ENCODE measurements around the gene DPH2.

Gene DPH2

GRCh38 chr1:43968348-43968948 lies 1.4 kb upstream of the DPH2 start:
- peak; percentile 16 for DNase-seq (ENCODE audit: low spot score)

GRCh38 chr1:43969416-43969745 lies 429 bp upstream of the DPH2 start:
- no peak for DNase-seq (ENCODE audit: low spot score)

GRCh38 chr1:43970502-43970901 lies 692 bp downstream of the DPH2 start:
- no peak for DNase-seq (ENCODE audit: low spot score)

- no peak for DNase-seq (ENCODE audit: low spot score)
Measured at GRCh38 chr1:43970911-43971310, 1.1 kb downstream of the DPH2 start.

- no peak for DNase-seq (ENCODE audit: low spot score)
Measured at GRCh38 chr1:43971336-43971980, 1.6 kb downstream of the DPH2 start.

- DNase-seq (ENCODE audit: low spot score), result no peak
Measured at GRCh38 chr1:43973981-43974442, 4.2 kb downstream of the DPH2 start.

- DNase-seq (ENCODE audit: low spot score), result peak; percentile 91
Measured at GRCh38 chr1:43974443-43975248, 4.8 kb downstream of the DPH2 start, which contains the start of gene ATP6V0B. ATP6V0B (plus strand) TSS chr1:43974960; CDS start chr1:43975041, 81 bp downstream.

- DNase-seq (ENCODE audit: low spot score), result peak; percentile 39
Measured at GRCh38 chr1:43975249-43975961, 5.6 kb downstream of the DPH2 start.

- DNase-seq (ENCODE audit: low spot score), result no peak
Measured at GRCh38 chr1:43976045-43976444, 6.2 kb downstream of the DPH2 start.

- no peak for DNase-seq (ENCODE audit: low spot score)
Measured at GRCh38 chr1:43976890-43977289, 7.1 kb downstream of the DPH2 start.

- no peak for DNase-seq (ENCODE audit: low spot score)
Measured at GRCh38 chr1:43977376-43978263, 7.8 kb downstream of the DPH2 start.

GRCh38 chr1:43978264-43978550 lies 8.4 kb downstream of the DPH2 start:
- no peak for DNase-seq (ENCODE audit: low spot score)

GRCh38 chr1:43978551-43979260 lies 8.9 kb downstream of the DPH2 start, which contains the start of gene B4GALT2:
B4GALT2 (plus strand) TSS chr1:43979210; CDS start chr1:43981161, 1,951 bp downstream.
- peak; percentile 14 for DNase-seq (ENCODE audit: low spot score)

- DNase-seq (ENCODE audit: low spot score), result no peak
Measured at GRCh38 chr1:43979261-43979527, 9.4 kb downstream of the DPH2 start.

- peak; percentile 3 for DNase-seq (ENCODE audit: low spot score)
Measured at GRCh38 chr1:43979528-43980254, 9.9 kb downstream of the DPH2 start.

GRCh38 chr1:43980255-43981134 lies 10.7 kb downstream of the DPH2 start:
- no peak for DNase-seq (ENCODE audit: low spot score)

- DNase-seq (ENCODE audit: low spot score), result no peak
Measured at GRCh38 chr1:43981135-43981491, 11.3 kb downstream of the DPH2 start.

- DNase-seq (ENCODE audit: low spot score), result no peak
Measured at GRCh38 chr1:43981636-43982035, 11.8 kb downstream of the DPH2 start.

- DNase-seq (ENCODE audit: low spot score), result no peak
Measured at GRCh38 chr1:43982241-43982640, 12.4 kb downstream of the DPH2 start.

GRCh38 chr1:43982808-43983207 lies 13.0 kb downstream of the DPH2 start:
- DNase-seq (ENCODE audit: low spot score), result no peak
